Measurements from ENCODE around the gene SUDS3. TPM values are rescaled to one million over a fixed set of nuclear protein-coding genes. Genes with fewer than 3 reads are reported as not detected.

SUDS3 gene
- total and polyA plus RNA-seq, 4 donors: 6.7 to 22.8 (median 12.3) TPM

- DNase-seq (ENCODE audit: low spot score): no peak
- H3K9ac ChIP-seq (ENCODE audit: low read depth in 1 of 2, low read length in 2 of 2): no peak overlapping the region
- no peaks in the 10 kb centered on the region for H3K27me3 ChIP-seq (ENCODE audit: control insufficient read depth in 4 of 4, insufficient read depth in 4 of 4, low read length in 3 of 4)
- H3K36me3 ChIP-seq (ENCODE audit: control insufficient read depth in 4 of 4, insufficient read depth in 3 of 4, low read depth in 1 of 4, low read length in 3 of 4): peaks cover 0 to 31% (median 22%) of the 10 kb centered on the region in 4 donors
- H3K9me3 ChIP-seq (ENCODE audit: control insufficient read depth in 4 of 4, low read length in 3 of 4): no peaks in the 10 kb centered on the region
- no peak overlapping the region for H3K27ac ChIP-seq (ENCODE audit: low read depth in 1 of 2, low read length in 2 of 2)
- 94% methylated on average over 1 of the region's 1 CpG for WGBS
- no peak overlapping the region for H3K4me3 ChIP-seq (ENCODE audit: low read depth in 1 of 3, low read length in 3 of 3)
- TF ChIP-seq MAX (IDR thresholded peaks at IDR 0.05) (no peak), YY1 (IDR thresholded peaks at IDR 0.05) (no peak), RAD21 (IDR thresholded peaks at IDR 0.05) (no peak), JUND (IDR thresholded peaks at IDR 0.05) (no peak), REST (IDR thresholded peaks at IDR 0.05) (no peak), ZBTB33 (IDR thresholded peaks at IDR 0.05) (no peak), FOXA1 (IDR thresholded peaks at IDR 0.05) (no peak), HNF4A (conservative IDR thresholded peaks at IDR 0.05) (no peak), CTCF (IDR thresholded peaks at IDR 0.05; ENCODE audit: low read depth, low read length, missing input control) (no peak), FOXA2 (IDR thresholded peaks at IDR 0.05) (no peak), SP1 (IDR thresholded peaks at IDR 0.05) (no peak), RXRA (IDR thresholded peaks at IDR 0.05) (no peak), EGR1 (IDR thresholded peaks at IDR 0.05; ENCODE audit: low read depth in 2 of 2) (no peak), GABPA (IDR thresholded peaks at IDR 0.05 in 1 of 2, conservative IDR thresholded peaks at IDR 0.05 in 1 of 2) (no peak), TAF1 (conservative IDR thresholded peaks at IDR 0.05) (no peak), NR2F2 (IDR thresholded peaks at IDR 0.05) (no peak), HNF4G (IDR thresholded peaks at IDR 0.05) (no peak), ATF3 (IDR thresholded peaks at IDR 0.05) (no peak)
- no peaks in the 10 kb centered on the region for H3K4me1 ChIP-seq (ENCODE audit: control insufficient read depth in 4 of 4, insufficient read depth in 4 of 4, low read length in 3 of 4)
Observed at GRCh38 chr12:118418385-118419057, 42.2 kb downstream of the SUDS3 start.
